Lower lobe of right lung (tissue), 2 donors: Measurements from ENCODE around the gene ACACA. TPM values are rescaled to one million over a fixed set of nuclear protein-coding genes. Genes with fewer than 3 reads are reported as not detected.

Experiments used
- ATAC-seq, 2 donors: fragments of 200-7000 bp; cut with Tn5 transposase; one replicate each; pipeline ENCODE4 v1.9.1; 2020 to 2022; ENCODE audit warnings: mild to moderate bottlenecking in 2 of 2, moderate library complexity in 2 of 2
- DNase-seq: peaks from one replicate; pipeline ENCODE4 v3.0.0-alpha.2; 2020
- H3K27ac ChIP-seq: fragments of 200-600 bp; one replicate; pipeline ENCODE4 v1.8.0; 2022
- H3K27me3 ChIP-seq: fragments of 200-600 bp; one replicate; pipeline ENCODE4 v1.8.0; 2022; ENCODE audit warnings: low read depth
- H3K36me3 ChIP-seq: fragments of 200-600 bp; one replicate; pipeline ENCODE4 v1.8.0; 2022; ENCODE audit warnings: mild to moderate bottlenecking
- H3K4me1 ChIP-seq: fragments of 200-600 bp; one replicate; pipeline ENCODE4 v1.8.0; 2022
- H3K4me3 ChIP-seq: fragments of 200-600 bp; one replicate; pipeline ENCODE4 v1.8.0; 2022; ENCODE audit warnings: mild to moderate bottlenecking
- H3K9me3 ChIP-seq: fragments of 200-600 bp; one replicate; pipeline ENCODE4 v1.8.0; 2022
- intact Hi-C: fragments of 100-400 bp; cut with DNase I; formaldehyde crosslinking; loops from one replicate; pipeline ENCODE4 v1.11.0; 2022
- total RNA-seq: library from RNA; stranded (reverse); fragmentation: NEBNext Ultra II Directional; extraction: Animal tissue kit (Norgen Biotek cat#: 25700); gene quantifications from one replicate; pipeline ENCODE4 v1.2.1, GENCODE V29; 2021
- TF ChIP-seq, protein P1 (sequence below): fragments of 200-600 bp; IDR thresholded peaks from one replicate; pipeline ENCODE4 v1.8.0; 2022; ENCODE audit warnings: antibody characterized with exemption, mild to moderate bottlenecking
- donor health status: DM: no; HTN: yes; CAD: no; lungs with severe emphysema.

ACACA gene
- total RNA-seq, 1 donor from 2014 or later, result 132 TPM

DNA sequence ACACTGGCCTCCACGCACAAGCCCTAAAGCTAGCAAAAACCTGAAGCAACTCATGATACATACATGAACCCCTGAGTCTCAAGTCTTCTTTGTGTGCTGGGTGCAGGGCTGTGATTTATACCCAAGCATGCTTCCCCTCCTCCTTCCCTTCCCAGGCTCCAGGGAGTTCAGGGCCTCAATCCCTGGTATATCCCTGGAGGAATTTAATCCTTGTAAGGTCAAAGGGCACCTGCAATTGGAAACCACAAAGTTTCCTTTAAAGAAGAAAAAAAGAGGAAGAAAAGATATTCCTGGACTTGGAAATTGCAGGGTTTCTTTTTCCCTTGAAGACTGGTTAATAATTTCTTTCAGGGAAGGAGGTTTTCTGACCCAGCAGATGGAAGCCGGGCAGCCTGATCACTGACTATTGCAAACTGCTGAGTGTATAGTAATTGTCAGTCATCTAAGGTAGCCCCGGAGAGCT lies 275.6 kb downstream of the ACACA start:
- ATAC-seq, result no peak
- TF ChIP-seq, protein P1, sequence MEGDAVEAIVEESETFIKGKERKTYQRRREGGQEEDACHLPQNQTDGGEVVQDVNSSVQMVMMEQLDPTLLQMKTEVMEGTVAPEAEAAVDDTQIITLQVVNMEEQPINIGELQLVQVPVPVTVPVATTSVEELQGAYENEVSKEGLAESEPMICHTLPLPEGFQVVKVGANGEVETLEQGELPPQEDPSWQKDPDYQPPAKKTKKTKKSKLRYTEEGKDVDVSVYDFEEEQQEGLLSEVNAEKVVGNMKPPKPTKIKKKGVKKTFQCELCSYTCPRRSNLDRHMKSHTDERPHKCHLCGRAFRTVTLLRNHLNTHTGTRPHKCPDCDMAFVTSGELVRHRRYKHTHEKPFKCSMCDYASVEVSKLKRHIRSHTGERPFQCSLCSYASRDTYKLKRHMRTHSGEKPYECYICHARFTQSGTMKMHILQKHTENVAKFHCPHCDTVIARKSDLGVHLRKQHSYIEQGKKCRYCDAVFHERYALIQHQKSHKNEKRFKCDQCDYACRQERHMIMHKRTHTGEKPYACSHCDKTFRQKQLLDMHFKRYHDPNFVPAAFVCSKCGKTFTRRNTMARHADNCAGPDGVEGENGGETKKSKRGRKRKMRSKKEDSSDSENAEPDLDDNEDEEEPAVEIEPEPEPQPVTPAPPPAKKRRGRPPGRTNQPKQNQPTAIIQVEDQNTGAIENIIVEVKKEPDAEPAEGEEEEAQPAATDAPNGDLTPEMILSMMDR, result no peak
- H3K4me1 ChIP-seq, result no peaks in the 10 kb centered on the region
- no peaks in the 10 kb centered on the region for H3K27me3 ChIP-seq
- H3K4me3 ChIP-seq, result no peak overlapping the region
- intact Hi-C loops, result no loop called here
- H3K9me3 ChIP-seq, result no peaks in the 10 kb centered on the region
- peaks cover 29% of the 10 kb centered on the region for H3K36me3 ChIP-seq
- no peak for DNase-seq
- no peak overlapping the region for H3K27ac ChIP-seq

GRCh38 chr17:37124821-37125173 lies 281.8 kb downstream of the ACACA start:
- Histone ChIP-seq H3K36me3 (peaks cover 81% of the 10 kb centered on the region), H3K27me3 (no peaks in the 10 kb centered on the region), H3K27ac (no peak overlapping the region), H3K4me3 (no peak overlapping the region), H3K9me3 (no peaks in the 10 kb centered on the region), H3K4me1 (no peaks in the 10 kb centered on the region)
- TF ChIP-seq, protein P1, result no peak
- ATAC-seq (no peak), DNase-seq (no peak)
- intact Hi-C loops, result no loop called here

- Histone ChIP-seq H3K9me3 (no peaks in the 10 kb centered on the region), H3K4me1 (no peaks in the 10 kb centered on the region), H3K27me3 (no peaks in the 10 kb centered on the region), H3K36me3 (peaks cover 75% of the 10 kb centered on the region), H3K27ac (no peak overlapping the region), H3K4me3 (no peak overlapping the region)
- ATAC-seq (no peak), DNase-seq (no peak)
- TF ChIP-seq, protein P1, result no peak
- intact Hi-C loops, result no loop called here
Measured at GRCh38 chr17:37123941-37124820, 282.5 kb downstream of the ACACA start.

DNA sequence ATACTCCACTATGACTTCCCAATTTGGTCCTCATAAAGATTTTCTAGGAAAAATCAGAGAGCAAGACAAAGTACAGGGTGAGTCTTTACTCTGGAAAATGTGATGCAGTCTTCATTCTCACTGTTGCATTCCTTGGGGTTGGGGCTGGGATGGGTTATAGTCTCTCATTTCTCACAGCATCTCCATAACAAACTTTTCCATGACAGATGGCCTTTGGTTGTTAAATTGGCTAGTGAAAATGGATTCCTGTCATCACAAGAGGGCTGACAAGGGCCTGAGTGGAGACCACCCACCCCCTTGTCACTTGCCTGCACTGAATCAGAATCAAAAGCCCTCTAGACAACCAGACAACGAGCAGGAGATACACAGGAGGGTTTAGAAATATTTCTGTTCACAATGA lies 283.2 kb downstream of the ACACA start:
- Histone ChIP-seq H3K4me3 (no peak overlapping the region), H3K27me3 (no peaks in the 10 kb centered on the region), H3K4me1 (no peaks in the 10 kb centered on the region), H3K9me3 (no peaks in the 10 kb centered on the region), H3K36me3 (peaks cover 74% of the 10 kb centered on the region), H3K27ac (no peak overlapping the region)
- no peak for DNase-seq
- no peak for ATAC-seq
- TF ChIP-seq, protein P1, result no peak
- intact Hi-C loops, result no loop called here

- TF ChIP-seq, protein P1, result no peak
- no peak overlapping the region for H3K4me3 ChIP-seq
- no peaks in the 10 kb centered on the region for H3K4me1 ChIP-seq
- intact Hi-C loops, result no loop called here
- H3K27me3 ChIP-seq, result no peaks in the 10 kb centered on the region
- peaks cover 74% of the 10 kb centered on the region for H3K36me3 ChIP-seq
- no peak for ATAC-seq
- H3K9me3 ChIP-seq, result no peaks in the 10 kb centered on the region
- no peak overlapping the region for H3K27ac ChIP-seq
- no peak for DNase-seq
Measured at GRCh38 chr17:37121616-37122015, 285.0 kb downstream of the ACACA start.
